Measurements from ENCODE around the gene CHI3L1. TPM values are rescaled to one million over a fixed set of nuclear protein-coding genes. Genes with fewer than 3 reads are reported as not detected.

CHI3L1 gene
- total RNA-seq, 1 experiment from 2014 or later = not detected

DNA sequence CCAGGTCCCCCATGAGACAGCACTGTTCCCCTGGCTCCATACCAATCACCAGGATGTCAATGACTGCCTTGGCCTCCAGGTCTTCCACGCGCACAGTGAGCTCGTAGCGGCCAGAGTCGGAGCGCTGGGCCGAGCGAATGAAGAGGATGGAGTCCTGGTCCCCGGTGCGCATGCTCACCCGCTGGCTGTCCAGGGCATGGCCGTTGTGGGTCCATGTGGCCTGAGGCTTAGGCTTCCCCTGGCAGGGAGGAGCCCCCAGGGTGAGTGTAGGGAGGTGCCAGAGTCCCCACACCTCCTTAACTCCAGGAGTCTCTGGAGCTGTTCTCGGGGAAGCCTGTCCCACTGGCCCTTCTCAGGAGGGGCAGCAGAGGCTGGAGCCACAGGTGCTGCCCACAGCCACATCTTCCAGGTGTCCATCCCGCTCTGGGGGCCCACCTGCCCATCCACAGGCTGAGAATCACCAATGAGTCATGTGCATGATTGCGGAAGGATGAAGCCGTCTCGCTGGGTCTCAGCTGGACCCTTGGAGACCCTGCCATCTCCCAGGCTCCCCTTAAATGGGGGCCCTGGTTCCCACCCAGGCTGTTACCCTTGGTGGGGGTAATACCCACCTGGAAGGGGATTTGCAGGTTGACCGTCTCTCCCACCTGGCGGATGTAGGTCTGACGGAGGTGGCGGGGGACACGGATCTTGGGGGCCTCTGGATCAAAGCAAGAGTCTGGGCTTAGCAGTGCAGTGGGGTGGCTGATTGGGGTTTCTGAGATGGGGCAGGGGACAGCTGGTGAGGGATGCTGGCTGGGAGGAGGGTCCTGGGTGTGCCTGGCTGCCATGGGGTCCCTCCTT, 14.9 kb downstream of the CHI3L1 start:
- Histone ChIP-seq H2AK5ac (ENCODE audit: insufficient read length, low read length) (no peak overlapping the region), H3K18ac (ENCODE audit: insufficient read length, low read depth, low read length) (no peak overlapping the region), H3K79me1 (ENCODE audit: insufficient read depth, low read depth, low read length, poor library complexity, severe bottlenecking) (no peaks in the 10 kb centered on the region), H3K27ac (ENCODE audit: insufficient read length, low read depth, low read length) (no peak overlapping the region), H2BK120ac (ENCODE audit: low read depth, low read length, poor library complexity, severe bottlenecking) (no peak overlapping the region), H3K23ac (ENCODE audit: insufficient read length, low read depth, low read length) (no peak overlapping the region), H3K4me2 (ENCODE audit: insufficient read depth, insufficient read length, low read length) (no peak overlapping the region), H4K20me1 (ENCODE audit: control insufficient read depth, insufficient read depth, insufficient read length) (no peaks in the 10 kb centered on the region), H3K4me1 (ENCODE audit: insufficient read depth, low read length) (no peaks in the 10 kb centered on the region), H2BK12ac (ENCODE audit: insufficient read length, low read depth, low read length) (no peak overlapping the region), H3K9me3 (ENCODE audit: control insufficient read depth, low read depth, low read length) (no peaks in the 10 kb centered on the region), H4K5ac (ENCODE audit: insufficient read length, low read depth, low read length) (no peak overlapping the region), H2BK5ac (ENCODE audit: insufficient read length, low read length) (no peak overlapping the region), H4K91ac (ENCODE audit: insufficient read length, low read depth, low read length) (no peak overlapping the region), H2BK20ac (ENCODE audit: low read depth, low read length, poor library complexity, severe bottlenecking) (no peak overlapping the region), H3K79me2 (ENCODE audit: insufficient read depth, low read length) (no peaks in the 10 kb centered on the region), H2AFZ (ENCODE audit: low read length) (no peak overlapping the region), H3K14ac (ENCODE audit: insufficient read depth, low read length) (no peak overlapping the region), H2BK15ac (ENCODE audit: low read depth, low read length) (no peak overlapping the region), H3K4ac (ENCODE audit: low read depth, low read length) (no peak overlapping the region), H4K8ac (replicated peaks; ENCODE audit: insufficient read length, low read depth, low read length) (no peak overlapping the region), H3T11ph (ENCODE audit: low read length) (no peak overlapping the region), H3K9ac (ENCODE audit: extremely low read depth, insufficient read length, low read length) (no peak overlapping the region), H3K56ac (ENCODE audit: insufficient read length, low read depth, low read length) (no peak overlapping the region), H3K27me3 (ENCODE audit: insufficient read depth, low read length) (no peaks in the 10 kb centered on the region), H3K23me2 (ENCODE audit: insufficient read length, low read depth, low read length, poor library complexity, severe bottlenecking) (no peaks in the 10 kb centered on the region)
- H3K27me3 Mint-ChIP-seq (ENCODE audit: low read depth) = peaks cover 4% of the 10 kb centered on the region
- WGBS (ENCODE audit: extremely low coverage, insufficient read length, low lambda C conversion rate) = no CpG with 5 or more reads among the region's 22 CpGs
- no peak for DNase-seq
- H3K9me3 Mint-ChIP-seq = no peaks in the 10 kb centered on the region
- H3K27ac Mint-ChIP-seq = peak overlapping the region in 1 of 3 experiments; percentile 55; a peak in 1 of 7 replicates
- peaks cover 12 to 13% of the 10 kb centered on the region in 2 experiments for H3K4me1 Mint-ChIP-seq
- TF ChIP-seq, protein P1, sequence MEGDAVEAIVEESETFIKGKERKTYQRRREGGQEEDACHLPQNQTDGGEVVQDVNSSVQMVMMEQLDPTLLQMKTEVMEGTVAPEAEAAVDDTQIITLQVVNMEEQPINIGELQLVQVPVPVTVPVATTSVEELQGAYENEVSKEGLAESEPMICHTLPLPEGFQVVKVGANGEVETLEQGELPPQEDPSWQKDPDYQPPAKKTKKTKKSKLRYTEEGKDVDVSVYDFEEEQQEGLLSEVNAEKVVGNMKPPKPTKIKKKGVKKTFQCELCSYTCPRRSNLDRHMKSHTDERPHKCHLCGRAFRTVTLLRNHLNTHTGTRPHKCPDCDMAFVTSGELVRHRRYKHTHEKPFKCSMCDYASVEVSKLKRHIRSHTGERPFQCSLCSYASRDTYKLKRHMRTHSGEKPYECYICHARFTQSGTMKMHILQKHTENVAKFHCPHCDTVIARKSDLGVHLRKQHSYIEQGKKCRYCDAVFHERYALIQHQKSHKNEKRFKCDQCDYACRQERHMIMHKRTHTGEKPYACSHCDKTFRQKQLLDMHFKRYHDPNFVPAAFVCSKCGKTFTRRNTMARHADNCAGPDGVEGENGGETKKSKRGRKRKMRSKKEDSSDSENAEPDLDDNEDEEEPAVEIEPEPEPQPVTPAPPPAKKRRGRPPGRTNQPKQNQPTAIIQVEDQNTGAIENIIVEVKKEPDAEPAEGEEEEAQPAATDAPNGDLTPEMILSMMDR (conservative IDR thresholded peaks at IDR 0.05) = no peak
- H3K4me3 Mint-ChIP-seq = no peak overlapping the region
- no peaks in the 10 kb centered on the region for H3K36me3 Mint-ChIP-seq (ENCODE audit: insufficient read depth in 1 of 3, low read depth in 3 of 3)
